GM12878 (cell line): ENCODE results near the gene SATL1. TPM values are rescaled to one million over a fixed set of nuclear protein-coding genes. Genes with fewer than 3 reads are reported as not detected.
A peak's percentile ranks its signal among the peaks of the same experiment; 100 is the strongest.

ENCODE experiments used
- ATAC-seq: fragments of 200-7000 bp; cut with Tn5 transposase; 3 replicates; pipeline ENCODE4 v1.9.1; 2020; ENCODE audit warnings: mild to moderate bottlenecking, moderate library complexity
- BruUV-seq: library from RNA; stranded (reverse); fragments of 400-500 nt; replicated peaks from 2 replicates; lab custom pipeline; 2021; lab: Mats Ljungman, UMichigan
- CTCF ChIA-PET: fragments of 300-600 bp; sonication (Branson Sonifier 250); formaldehyde crosslinking; extraction: SDS; loops from one replicate; lab custom pipeline; 2021; ENCODE audit warnings: inconsistent platforms; lab: Yijun Ruan, JAX
- POLR2A ChIA-PET: fragments of 350-600 bp; formaldehyde crosslinking; extraction: SDS; loops from one replicate; lab custom pipeline; 2021; ENCODE audit warnings: inconsistent platforms; lab: Charles Lee
- RAD21 ChIA-PET: fragments of 300-600 bp; sonication (Branson Sonifier 250); formaldehyde crosslinking; loops from one replicate; lab custom pipeline; 2023; ENCODE audit warnings: antibody characterized with exemption; ENCODE audit not compliant: unreplicated experiment; lab: Charles Lee
- SMC1A ChIA-PET: fragments of 300-600 bp; sonication (Branson Sonifier 250); formaldehyde crosslinking; loops from one replicate; lab custom pipeline; 2023; ENCODE audit not compliant: unreplicated experiment, uncharacterized antibody; lab: Charles Lee
- DNase-seq: peaks from one replicate; pipeline ENCODE4 v3.0.0-alpha.2; 2011; ENCODE audit warnings: low read depth, low spot score
- FAIRE-seq: peaks from 3 replicates; lab custom pipeline; 2011; peaks lifted over from hg19 to GRCh38; lab: Jason Lieb, UNC
- H2AFZ ChIP-seq: 2 replicates; pipeline ENCODE4 v1.6.0; 2011; ENCODE audit warnings: low read depth, low read length, control low read depth; ENCODE audit not compliant: control insufficient read depth
- H3K27ac ChIP-seq: 2 replicates; pipeline ENCODE4 v1.5.1; 2011; ENCODE audit warnings: control low read depth; ENCODE audit not compliant: control insufficient read depth, insufficient read depth
- H3K27me3 ChIP-seq, 2 experiments: replicated peaks in 1 of 2; 2 replicates each; pipeline versions ENCODE4 v1.6.0 to v1.6.1; 2011; ENCODE audit warnings: low read length in 1 of 2; ENCODE audit not compliant: control insufficient read depth in 2 of 2, insufficient read depth in 2 of 2
- H3K36me3 ChIP-seq, 2 experiments: 2 replicates each; pipeline ENCODE4 v1.5.1; 2011; ENCODE audit warnings: low read length in 1 of 2; ENCODE audit not compliant: control insufficient read depth in 2 of 2, insufficient read depth in 2 of 2
- H3K4me1 ChIP-seq: 2 replicates; pipeline ENCODE4 v1.6.1; 2011; ENCODE audit warnings: mild to moderate bottlenecking, low read length, moderate library complexity, mixed read lengths; ENCODE audit not compliant: control insufficient read depth, insufficient read depth
- H3K4me2 ChIP-seq: 2 replicates; pipeline ENCODE4 v1.6.0; 2011; ENCODE audit warnings: control low read depth; ENCODE audit not compliant: control insufficient read depth, insufficient read depth
- H3K4me3 ChIP-seq: fragments of 200-600 bp; sonication (generic); 2 replicates; pipeline ENCODE4 v1.5.1; 2016
- H3K79me2 ChIP-seq: 2 replicates; pipeline ENCODE4 v1.6.0; 2011; ENCODE audit warnings: low read length; ENCODE audit not compliant: control insufficient read depth, insufficient read depth
- H3K9ac ChIP-seq: 2 replicates; pipeline ENCODE4 v1.8.0; 2011; ENCODE audit warnings: low read length, control low read depth, mixed read lengths; ENCODE audit not compliant: control insufficient read depth, insufficient read depth
- H3K9me3 ChIP-seq: replicated peaks from 3 replicates; pipeline ENCODE4 v1.5.1; 2011; ENCODE audit warnings: mild to moderate bottlenecking, low read length; ENCODE audit not compliant: control insufficient read depth, insufficient read depth
- H4K20me1 ChIP-seq: 2 replicates; pipeline ENCODE4 v1.6.0; 2011; ENCODE audit not compliant: control insufficient read depth, insufficient read depth
- ATF7 ChIP-seq: fragments of 450-650 bp; IDR thresholded peaks from 2 replicates; pipeline ENCODE4 v1.6.1; 2016; ENCODE audit warnings: low read depth, mild to moderate bottlenecking
- CTCF ChIP-seq, 3 experiments: IDR thresholded peaks in 2 of 3; conservative IDR thresholded peaks in 1 of 3; 2 replicates each; pipeline ENCODE4 v1.5.1; 2011; ENCODE audit warnings: low read depth in 3 of 3, low read length in 3 of 3, mild to moderate bottlenecking in 3 of 3, control low read depth in 2 of 3, moderate library complexity in 2 of 3, inconsistent platforms in 1 of 3, mixed read lengths in 1 of 3; ENCODE audit not compliant: control insufficient read depth in 2 of 3, insufficient read depth in 1 of 3; ENCODE audit errors: extremely low read depth in 1 of 3
- MTA3 ChIP-seq: IDR thresholded peaks from 2 replicates; pipeline ENCODE4 v1.6.1; 2012; ENCODE audit warnings: low read length, inconsistent platforms, borderline replicate concordance
- MXI1 ChIP-seq: fragments of 150-350 bp; IDR thresholded peaks from 2 replicates; pipeline ENCODE4 v1.6.1; 2011; ENCODE audit warnings: low read depth, mild to moderate bottlenecking, inconsistent platforms, low read length, improper control_type of control experiment
- STAT1 ChIP-seq: fragments of 450-650 bp; conservative IDR thresholded peaks from 2 replicates; pipeline ENCODE4 v1.6.1; 2014; ENCODE audit warnings: antibody characterized with exemption, mild to moderate bottlenecking
- WGBS: methylation state at CpG from one replicate; pipeline ENCODE4 v1.1.6; 2016; ENCODE audit warnings: low lambda C conversion rate; ENCODE audit not compliant: insufficient replicate concordance, insufficient coverage; ENCODE audit errors: missing lambda C conversion rate; 5-methylcytosine and 5-hydroxymethylcytosine counted together
- in situ Hi-C: fragments of 300-500 bp; cut with MboI; formaldehyde crosslinking; loops from 9 replicates; pipeline ENCODE4 v1.14.3; 2018; ENCODE audit warnings: mixed read lengths
- intact Hi-C: fragments of 100-400 bp; cut with micrococcal nuclease; formaldehyde crosslinking; loops from one replicate; pipeline ENCODE4 v1.14.2; 2022; ENCODE audit not compliant: unreplicated experiment
- polyA plus RNA-seq, 11 experiments: library from polyadenylated mRNA; depleted of rRNA in 4 of 11; unstranded in 6 of 11; stranded (reverse) in 5 of 11; fragments of >200 nt; fragmentation: Nextera tagmentation in 4 of 11; fragmentation: Illumina TruSeq in 1 of 11; extraction: Ambion mirVana in 4 of 11; extraction: Trizol in 1 of 11; gene quantifications; 1 replicate in 1 of 11; 2 replicates in 10 of 11; pipeline versions ENCODE4 v1.2.1 to v1.2.3, GENCODE V29; 2011 to 2016; ENCODE audit warnings: inconsistent platforms in 2 of 11, missing spikeins in 2 of 11, low read depth in 1 of 11
- total RNA-seq, 4 experiments: library from RNA; depleted of rRNA in 3 of 4; stranded (reverse); fragments of >200 nt in 3 of 4; fragmentation: Illumina TruSeq in 1 of 4; extraction: Trizol in 1 of 4; gene quantifications; 2 replicates each; pipeline versions ENCODE4 v1.2.1 to v1.2.3, GENCODE V29; 2013 to 2021

Gene SATL1
- total and polyA plus RNA-seq, 10 of the 15 experiments (the other 5 are each of a cell fraction or from before 2014, with no cell fraction given), result 0.01 TPM; not detected in 9

GRCh38 chrX:85115252-85115651 lies 128.3 kb downstream of the SATL1 start:
- no peak for DNase-seq
- H3K79me2 ChIP-seq, result no peaks in the 10 kb centered on the region
- SMC1A ChIA-PET, result interaction anchor here (1.3 kb wide), 1 partner anchor 426 kb away, joined by 3 read pairs; no protein-coding TSS in a partner anchor
- POLR2A ChIA-PET, result no interaction called here
- WGBS, result 0% methylated on average over 1 of the region's 1 CpG
- no peak for ATAC-seq
- in situ Hi-C loops (no loop called here), intact Hi-C loops (no loop called here)
- H3K4me1 ChIP-seq, result no peaks in the 10 kb centered on the region
- no TSS peak for BruUV-seq
- no peaks in the 10 kb centered on the region for H4K20me1 ChIP-seq
- no peak overlapping the region for H3K9ac ChIP-seq
- no peaks in the 10 kb centered on the region for H3K27me3 ChIP-seq
- H3K27ac ChIP-seq, result no peak overlapping the region
- no peak for FAIRE-seq
- no peak overlapping the region for H3K4me3 ChIP-seq
- CTCF ChIA-PET, result interaction anchor here (0.9 to 2.3 kb wide), 4 partner anchors 24 to 430 kb away, joined by 3 to 11 read pairs (median 4); partner anchors contain the start of genes SATL1 and ZNF711
- no peaks in the 10 kb centered on the region for H3K9me3 ChIP-seq
- H3K36me3 ChIP-seq, result no peaks in the 10 kb centered on the region
- H2AFZ ChIP-seq, result no peak overlapping the region
- RAD21 ChIA-PET, result no interaction called here
- H3K4me2 ChIP-seq, result no peak overlapping the region
- TF ChIP-seq MTA3 (no peak), ATF7 (no peak), MXI1 (no peak)

GRCh38 chrX:85114776-85115175 lies 128.8 kb downstream of the SATL1 start:
- Histone ChIP-seq H2AFZ (no peak overlapping the region), H3K27me3 (no peaks in the 10 kb centered on the region), H3K27ac (no peak overlapping the region), H3K4me3 (no peak overlapping the region), H3K79me2 (no peaks in the 10 kb centered on the region), H3K36me3 (no peaks in the 10 kb centered on the region), H3K4me2 (no peak overlapping the region), H3K9ac (no peak overlapping the region), H3K9me3 (no peaks in the 10 kb centered on the region), H4K20me1 (no peaks in the 10 kb centered on the region), H3K4me1 (no peaks in the 10 kb centered on the region)
- ChIA-PET RAD21 (no interaction called here), SMC1A (interaction anchor here (0.9 kb wide), 1 partner anchor 43 kb away, joined by 3 read pairs; no protein-coding TSS in a partner anchor), CTCF (interaction anchor here (1.0 to 6.6 kb wide), 5 partner anchors 10 to 430 kb away, joined by 3 to 66 read pairs (median 3); no protein-coding TSS in a partner anchor), POLR2A (no interaction called here)
- intact Hi-C loops, result loop anchor here (5.0 kb wide), 1 partner anchor 263 kb away; the partner anchor contains the start of gene POF1B
- ATAC-seq (no peak), DNase-seq (no peak), FAIRE-seq (no peak)
- in situ Hi-C loops, result loop anchor here (5.0 kb wide), 1 partner anchor 433 kb away; no protein-coding TSS in a partner anchor
- TF ChIP-seq STAT1, result no peak
- 0 out of 6 replicates have a peak, but pooled peaks of 1 of the 3 experiments have one; percentile 4 for TF ChIP-seq CTCF (IDR thresholded peaks at IDR 0.05 in 2 of 3, conservative IDR thresholded peaks at IDR 0.05 in 1 of 3; ENCODE audit: control insufficient read depth in 2 of 3, extremely low read depth in 1 of 3, insufficient read depth in 1 of 3, low read depth in 3 of 3, low read length in 3 of 3)
- BruUV-seq, result no TSS peak
